Hematopoietic multipotent progenitor cell treated with erythropoietin and hydrocortisone succinate and interleukin-3 and kit ligand, for 17 days (in vitro differentiated cells): Measurements from ENCODE around the gene MDFIC.

ENCODE experiments used
- DNase-seq: peaks from one replicate; pipeline ENCODE4 v3.0.0-alpha.2; 2015; ENCODE audit warnings: low spot score

MDFIC gene

DNA sequence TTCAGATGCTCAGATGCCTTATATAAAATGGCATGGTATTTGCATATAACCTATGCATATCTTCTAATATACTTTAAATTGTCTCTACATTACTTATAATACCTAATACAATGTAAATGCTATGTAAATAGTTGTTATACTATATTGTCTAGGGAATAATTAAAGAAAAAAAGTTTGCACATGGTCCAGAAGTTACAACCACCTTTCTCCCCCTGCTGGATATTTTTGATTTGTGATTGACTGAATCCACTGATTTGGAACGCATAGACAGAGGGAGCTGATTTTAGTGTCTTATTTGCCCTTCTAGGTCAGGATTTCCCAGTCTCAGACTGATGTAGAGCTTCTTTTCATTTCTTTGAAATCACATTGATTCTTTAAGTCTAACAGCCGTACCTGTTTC is 31.8 kb downstream of the MDFIC start:
- no peak for DNase-seq

DNA sequence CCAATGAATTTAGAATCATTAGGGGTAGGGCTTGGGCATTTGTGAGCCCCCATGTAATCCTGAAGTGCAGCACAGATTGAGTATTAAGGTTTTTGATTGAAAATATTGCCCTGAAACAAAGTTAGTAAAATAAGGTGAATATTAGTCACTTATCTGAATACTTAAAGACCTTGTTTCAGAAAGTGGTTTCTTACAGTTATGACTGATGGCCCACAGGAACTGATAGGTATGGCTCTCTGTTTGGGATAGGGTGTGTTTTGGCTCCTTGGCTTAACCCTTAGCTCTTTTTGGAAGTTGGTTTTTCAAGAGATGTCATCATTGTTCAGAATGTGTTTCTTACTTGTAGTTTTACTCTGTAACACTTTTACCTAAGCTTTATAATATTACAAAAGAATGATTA is 34.8 kb downstream of the MDFIC start:
- no peak for DNase-seq

DNA sequence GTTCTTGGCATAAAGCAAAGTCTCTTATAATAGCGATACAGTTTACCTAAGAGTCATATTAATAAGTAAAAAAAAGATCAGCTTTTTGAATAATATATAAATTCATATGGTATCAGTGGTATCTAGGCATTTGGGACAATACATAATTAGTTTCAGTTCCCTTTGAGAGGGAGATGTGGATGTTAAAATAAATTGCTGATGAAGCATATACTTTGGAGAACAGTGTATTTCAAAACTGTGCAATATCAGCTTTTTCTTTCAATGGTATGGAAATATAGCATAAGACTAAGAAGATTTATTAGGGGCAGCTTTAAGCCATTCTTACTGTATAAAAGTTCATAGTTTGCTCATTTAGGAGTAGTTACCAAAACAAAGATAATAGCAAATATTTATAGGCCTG is 35.5 kb downstream of the MDFIC start:
- DNase-seq = no peak

DNA sequence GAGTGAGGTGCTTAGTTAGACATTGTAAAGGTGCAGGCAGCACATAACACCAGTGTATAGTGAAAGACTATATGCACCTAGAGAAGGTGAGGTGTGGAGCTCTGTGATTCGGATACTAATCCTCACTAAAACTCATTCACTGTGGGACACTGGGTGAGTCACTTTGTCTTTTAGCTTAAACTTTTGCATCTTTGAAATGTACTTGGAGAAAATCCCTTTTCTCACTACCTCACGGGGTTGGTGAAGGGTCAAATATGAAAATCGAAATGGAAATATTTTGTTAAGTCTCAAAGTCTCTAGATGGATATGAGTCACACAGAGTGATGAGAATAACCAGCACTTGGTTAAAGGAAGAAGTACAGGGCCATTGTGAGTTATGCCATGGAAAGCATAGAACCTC is 38.0 kb downstream of the MDFIC start:
- DNase-seq = no peak

DNA sequence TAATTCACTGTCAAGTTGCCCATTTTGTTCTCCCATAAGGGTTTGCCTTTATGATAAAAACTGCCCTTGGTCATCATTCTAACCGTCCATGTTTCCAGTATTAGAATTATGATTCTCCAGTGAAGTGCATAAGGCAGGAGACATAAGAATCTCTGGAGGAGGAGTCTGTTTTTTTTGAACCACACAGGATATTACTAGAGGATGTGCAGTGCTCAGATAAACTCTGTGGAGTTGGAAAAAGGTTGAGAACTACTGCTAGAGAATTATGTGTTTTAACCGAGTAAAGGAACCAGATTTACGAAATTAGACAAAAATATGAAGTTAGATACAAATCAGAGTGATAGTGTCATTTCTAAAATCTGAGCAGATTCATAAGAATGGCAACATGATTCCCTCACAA is 40.5 kb downstream of the MDFIC start:
- no peak for DNase-seq

DNA sequence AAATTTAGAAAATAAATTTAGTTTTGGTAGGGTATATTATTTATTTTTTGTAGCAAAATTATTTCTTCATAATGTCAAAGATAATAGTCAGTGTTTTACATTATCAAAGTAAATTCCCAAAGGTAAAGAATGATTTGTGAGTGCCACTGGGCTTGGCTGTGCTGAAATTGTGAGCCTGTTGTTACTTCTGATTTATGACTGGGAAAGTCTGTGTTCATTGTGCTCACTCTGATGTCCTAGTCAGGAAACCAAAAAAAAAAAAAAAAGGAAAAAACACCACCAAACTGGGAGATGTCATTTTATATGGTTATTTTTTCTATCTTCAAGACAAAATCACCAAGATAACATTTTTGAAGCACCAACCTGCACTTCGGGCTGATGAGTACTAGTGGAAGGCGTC is 44.3 kb downstream of the MDFIC start:
- no peak for DNase-seq

DNA sequence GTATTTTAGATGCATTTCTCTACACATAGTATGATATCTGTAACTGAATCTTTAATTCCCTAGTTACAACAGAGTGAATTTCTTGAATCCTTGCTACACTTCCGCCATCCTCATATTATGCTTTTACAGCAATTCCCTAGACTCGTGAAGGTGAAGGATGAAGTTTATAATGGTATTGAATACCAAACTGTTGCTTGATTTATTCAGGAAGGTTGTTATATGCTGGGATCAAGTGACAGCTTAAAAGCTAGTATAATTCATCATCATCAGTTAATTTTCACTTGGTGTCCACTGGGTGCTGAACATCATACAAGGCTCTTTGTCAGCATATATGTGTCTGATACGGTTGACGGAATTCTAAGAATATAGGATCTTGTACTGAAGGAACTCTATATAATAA is 47.2 kb downstream of the MDFIC start:
- DNase-seq = no peak

DNA sequence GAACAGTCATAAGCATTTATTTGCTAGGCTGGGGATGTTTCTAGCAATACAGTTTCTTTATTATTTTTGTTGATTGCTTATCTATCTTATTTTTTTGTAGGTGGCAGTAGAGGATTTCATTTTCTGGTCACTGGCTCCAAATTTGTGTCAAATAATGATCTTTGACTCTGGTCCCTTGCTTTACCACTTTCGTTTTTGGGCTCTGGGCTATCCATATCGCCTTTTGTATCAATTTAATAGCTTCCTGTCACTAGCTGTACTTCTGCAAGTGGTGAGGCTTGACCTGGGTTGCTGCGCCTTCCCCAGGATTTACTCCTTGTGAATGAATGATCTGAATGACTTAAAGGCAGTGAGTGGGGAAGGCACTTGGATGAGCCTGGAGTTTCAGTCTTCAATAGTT is 48.4 kb downstream of the MDFIC start:
- no peak for DNase-seq

DNA sequence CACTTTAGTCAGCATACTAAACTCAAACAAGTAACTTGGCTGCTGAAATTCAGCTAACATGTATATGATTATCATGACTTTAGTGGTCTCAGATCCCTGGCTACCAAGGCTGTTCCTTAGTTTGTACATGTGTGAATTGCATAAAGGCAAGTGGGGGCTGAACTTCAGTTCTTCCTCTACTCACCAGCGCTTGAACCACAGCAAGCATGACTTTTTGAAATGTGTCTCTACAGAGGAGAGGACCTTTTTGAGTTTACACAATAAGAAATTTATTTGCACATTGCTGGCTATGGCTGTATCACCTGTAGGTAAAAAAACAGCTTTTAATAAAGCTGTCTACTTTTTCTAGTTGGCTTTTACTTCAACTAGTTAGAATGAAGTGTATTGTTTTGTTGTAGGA is 48.8 kb downstream of the MDFIC start:
- no peak for DNase-seq

DNA sequence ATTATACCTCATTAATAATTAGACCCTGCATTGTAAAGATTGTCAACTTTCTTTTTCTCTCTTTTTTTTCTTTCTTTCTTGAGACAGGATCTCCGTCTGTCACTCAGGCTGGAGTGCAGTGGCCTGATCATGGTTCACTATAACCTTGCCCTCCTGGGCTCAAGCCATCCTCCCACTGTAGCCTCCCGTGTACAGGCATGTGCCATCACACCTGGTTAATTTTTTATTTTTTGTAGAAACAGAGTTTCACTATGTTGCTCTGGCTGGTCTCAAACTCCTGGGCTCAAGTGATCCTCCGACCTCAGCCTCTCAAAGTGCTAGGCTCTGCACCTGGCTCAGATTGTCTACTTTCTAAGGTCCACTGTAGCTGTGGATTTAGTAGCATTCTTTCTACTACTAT is 50.7 kb downstream of the MDFIC start:
- DNase-seq = no peak

DNA sequence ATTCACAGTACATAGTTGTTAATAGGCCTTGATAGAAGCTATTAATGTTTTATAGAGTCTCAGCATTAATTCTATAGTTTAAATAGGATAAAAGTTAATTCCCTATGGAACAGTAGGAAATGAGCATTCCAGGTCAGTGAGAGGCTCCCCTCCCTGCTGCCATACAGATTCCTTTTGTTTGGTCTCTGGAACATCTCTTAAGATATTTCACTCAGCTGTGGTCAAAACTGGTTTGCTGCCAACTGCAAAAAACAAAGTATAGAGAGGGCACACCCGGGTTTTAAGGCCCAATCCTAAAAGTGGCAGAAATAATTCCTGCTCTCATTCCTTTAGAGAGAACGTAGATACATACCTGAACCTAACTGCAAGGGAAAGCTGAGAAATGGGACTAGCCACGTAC is 51.3 kb downstream of the MDFIC start:
- DNase-seq = no peak

DNA sequence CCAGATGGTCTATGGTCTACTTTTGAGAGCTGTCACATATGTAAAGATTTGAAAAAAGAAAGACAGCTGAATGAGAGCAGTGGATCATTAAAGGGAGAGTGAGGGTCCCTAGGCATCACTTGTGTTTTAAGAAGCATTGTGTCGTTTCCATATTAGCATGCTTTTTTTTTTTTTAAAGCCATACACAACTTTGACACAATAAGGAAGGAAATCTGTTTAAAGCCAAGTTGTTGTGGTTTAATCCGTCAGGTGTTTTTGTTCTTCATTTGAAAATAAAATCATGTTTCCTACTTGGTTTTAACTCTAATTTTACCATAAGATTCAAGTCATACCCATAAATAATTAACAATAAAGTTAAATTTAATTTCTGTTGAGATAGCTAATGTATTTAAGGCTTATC is 53.5 kb downstream of the MDFIC start:
- no peak for DNase-seq

DNA sequence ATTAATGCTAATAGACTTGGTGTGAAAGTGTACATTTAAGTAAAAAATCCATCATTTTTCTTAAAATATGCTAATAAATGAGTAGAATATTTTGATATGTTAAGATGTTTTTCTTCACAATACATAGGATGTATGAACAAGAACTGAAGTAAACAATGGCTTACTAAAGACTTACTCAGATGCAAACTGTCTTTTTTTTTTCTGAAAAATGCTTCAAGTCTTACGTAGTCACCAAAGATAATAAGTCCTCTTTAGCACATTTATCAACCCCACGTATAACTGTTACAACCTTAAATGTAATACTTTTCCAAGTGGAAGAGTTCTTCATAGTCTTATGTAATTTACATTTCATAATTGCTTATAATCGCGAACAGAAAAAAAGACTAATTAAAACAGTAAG is 54.8 kb downstream of the MDFIC start:
- no peak for DNase-seq

DNA sequence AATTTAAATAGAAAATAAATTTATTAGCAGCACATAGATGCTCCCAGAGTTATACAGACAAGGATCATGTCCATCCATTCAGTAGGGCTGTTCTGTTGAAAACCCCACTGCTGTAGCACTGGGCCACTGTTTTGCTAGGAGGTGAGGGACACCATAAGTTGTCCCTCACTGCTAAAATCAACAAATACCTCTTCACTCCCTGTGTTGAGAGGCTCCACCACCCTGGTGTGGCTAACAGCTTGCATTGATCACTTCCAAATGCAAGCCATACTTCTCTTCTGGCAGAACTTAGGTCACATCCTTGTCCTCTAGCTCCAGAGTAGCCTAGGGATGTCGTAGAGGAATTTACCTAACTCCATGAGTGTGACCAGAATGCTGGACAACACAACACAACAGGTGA is 55.4 kb downstream of the MDFIC start:
- DNase-seq = no peak

DNA sequence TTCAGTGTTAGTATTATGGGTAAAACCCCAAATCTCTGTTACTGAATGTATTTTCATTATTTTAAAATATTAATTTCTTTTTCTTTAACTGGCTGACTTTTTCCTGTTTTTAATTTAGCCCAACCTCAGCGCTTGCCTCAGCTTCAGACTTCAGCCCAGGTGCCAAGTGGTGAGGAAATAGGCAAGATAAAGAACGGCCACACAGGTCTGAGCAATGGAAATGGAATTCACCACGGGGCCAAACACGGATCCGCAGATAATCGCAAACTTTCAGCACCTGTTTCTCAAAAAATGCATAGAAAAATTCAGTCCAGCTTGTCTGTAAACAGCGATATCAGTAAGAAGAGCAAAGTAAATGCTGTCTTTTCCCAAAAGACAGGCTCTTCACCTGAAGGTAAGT is 57.5 kb downstream of the MDFIC start:
- DNase-seq = no peak

DNA sequence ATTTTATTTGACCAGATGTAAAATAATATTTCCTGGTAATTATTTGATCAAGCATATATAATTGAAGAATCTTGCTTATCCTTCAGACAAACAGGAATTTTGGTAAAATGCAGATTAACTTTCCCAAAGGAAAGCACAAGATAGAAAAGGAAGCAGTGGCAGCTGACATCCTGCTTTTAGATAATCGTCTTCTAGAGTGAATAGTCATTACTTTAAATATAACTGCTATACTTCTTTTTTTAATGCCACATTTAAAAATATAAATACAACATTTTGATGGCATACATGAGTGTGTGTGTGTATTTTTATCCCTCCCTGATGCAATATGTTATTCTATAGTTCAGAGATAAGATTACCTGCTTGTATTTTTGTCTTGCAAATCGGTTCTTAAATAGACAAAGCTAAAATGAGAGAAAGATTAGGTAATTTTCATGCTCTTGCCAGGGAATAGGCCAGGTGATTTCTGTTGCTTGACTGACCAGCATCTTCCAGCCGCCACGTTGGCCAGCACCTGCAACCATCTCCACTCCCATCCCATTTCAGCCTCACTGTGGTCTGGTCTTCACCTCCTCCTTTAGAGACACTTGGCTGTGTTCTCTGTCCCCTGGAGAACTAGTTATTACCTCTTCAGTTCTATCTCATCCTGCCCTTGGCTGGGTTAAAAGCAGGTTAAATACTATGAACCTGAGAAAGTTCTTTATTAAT is 58.1 kb downstream of the MDFIC start:
- DNase-seq = no peak

DNA sequence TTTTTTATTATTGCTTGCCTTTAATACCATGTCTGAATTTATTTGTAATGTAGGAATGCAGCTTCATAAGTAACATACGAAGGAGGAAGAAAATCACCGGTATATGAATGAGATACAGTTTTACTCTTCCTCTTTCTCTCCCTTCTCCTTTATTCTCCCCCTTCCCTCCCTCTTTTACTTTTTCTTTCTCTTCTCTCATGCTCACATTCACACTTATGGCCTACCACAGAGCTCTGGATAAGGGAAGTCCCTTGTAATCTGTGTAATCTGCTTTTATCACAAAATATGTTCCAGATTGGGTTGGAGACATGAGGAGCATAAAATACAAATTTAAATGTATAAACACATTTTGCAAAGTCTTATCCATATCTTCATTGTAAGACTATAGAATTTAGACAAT is 59.4 kb downstream of the MDFIC start:
- DNase-seq = no peak

DNA sequence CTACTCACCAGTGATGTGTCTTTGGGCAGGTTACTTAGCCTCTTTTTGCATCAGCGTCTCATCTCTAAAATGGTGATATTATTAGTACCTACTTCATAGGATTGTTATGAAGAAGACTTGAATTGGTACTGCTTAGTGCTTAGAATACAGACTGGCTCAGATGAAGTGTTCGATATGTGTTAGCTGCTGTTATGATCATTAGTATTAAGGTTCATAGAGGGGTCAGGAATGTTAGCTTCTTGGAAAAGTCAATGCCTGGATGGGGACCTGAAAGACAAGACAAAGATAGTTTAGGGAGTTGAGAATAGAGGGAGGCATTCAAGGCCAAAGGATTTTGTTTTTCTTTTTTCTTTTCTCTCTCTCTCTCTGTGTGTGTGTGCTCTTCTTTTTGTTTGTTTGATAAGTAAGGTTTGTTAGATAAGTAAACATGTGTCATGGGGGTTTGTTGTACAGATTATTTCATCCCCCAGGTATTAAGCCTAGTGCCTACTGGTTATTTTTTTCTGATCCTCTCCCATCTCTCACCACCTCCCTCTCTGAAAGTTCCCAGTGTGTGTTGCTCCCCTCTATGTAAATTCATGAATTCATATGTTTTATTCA is 63.3 kb downstream of the MDFIC start:
- DNase-seq = no peak

DNA sequence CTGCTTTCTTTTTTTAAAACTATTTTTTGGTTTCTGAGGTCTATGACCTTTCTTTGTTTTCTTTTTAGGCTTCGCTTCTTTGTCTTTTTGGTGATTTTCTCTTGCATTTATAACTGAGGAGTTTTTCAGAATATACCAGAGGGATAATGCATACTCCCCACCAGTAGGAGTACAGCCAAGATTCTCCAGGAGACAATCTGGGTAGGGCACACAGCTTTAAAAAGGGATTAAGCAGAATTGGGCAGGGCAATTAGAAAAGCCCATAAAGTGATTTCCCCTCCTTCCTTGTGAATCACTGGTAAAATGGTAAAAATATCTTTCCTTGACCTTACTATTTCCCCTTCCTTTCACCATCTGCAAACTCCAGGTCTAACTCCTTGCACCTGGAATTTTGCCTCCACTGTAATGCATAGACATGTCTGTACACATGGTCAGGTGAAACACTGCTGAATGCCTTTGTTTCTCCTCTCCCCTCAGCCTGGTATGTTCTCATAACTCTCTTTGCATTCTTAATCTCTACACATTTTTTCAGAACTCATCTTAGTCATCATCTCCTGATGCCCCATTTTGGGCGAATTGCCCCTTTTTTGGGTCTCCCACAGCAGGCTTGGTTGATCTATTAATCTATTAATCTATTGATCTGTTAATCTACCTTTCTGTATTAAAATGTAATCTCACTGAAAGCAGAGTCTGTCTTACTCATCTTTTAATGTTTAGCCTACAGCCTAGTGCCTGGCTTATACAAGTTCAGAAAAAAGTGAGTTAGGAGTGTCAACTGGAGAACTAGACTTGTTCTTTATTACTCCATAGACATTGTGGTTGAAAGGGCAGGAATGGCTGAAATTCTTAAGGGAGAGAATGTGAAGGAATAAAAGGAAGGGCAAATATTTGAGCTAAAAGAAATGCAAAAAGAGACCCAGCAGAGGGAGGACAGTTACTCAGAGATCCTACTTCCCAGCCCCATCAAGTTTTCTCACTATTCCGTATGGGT is 64.6 kb downstream of the MDFIC start:
- no peak for DNase-seq

DNA sequence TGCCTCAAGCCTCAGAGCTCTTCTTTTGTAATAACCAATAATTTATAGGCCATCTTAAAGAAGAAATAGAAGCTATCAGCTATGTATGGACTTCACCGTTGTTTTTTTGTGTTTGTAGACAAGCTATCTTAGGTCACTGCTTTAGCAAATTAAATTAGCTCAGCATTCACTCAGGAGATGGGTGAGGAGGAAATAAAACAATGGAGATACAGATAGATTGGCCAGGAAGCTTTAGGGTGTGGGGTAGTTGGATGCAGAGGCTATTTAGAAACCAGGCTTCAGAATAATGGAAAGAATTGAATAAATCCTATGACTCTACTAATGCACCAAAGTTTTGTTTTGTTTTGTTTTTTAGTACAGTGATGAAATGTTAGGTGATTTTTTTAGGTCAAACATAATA is 66.1 kb downstream of the MDFIC start:
- no peak for DNase-seq

DNA sequence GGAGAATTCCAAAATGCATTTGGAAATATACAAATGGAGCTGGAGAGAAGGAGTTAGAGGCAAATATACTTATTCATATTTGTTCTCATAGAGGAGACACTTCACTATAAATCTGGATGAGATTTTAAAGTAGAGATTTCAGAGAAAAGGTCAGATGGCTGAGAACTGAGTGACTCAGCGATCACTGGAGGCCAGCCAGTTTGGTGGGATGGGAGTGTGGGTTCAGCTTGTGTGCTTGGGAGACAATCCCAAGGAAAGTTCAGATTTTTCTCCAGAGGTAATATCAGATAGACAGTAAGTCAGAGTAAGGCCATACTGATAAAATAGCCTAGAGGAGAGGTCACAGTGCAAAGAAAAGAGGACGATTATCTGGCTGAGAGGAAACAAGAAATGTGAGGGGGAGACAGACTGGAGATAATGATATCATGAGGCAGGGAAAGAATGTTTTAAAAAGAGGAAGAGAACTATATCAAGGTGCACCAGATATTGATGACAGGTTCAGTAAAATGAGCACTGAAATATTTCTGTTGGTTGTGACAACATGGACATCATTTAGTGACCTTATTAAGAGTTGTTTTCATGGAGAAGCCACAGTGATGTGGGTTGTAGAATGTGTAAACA is 67.0 kb downstream of the MDFIC start:
- DNase-seq = no peak

DNA sequence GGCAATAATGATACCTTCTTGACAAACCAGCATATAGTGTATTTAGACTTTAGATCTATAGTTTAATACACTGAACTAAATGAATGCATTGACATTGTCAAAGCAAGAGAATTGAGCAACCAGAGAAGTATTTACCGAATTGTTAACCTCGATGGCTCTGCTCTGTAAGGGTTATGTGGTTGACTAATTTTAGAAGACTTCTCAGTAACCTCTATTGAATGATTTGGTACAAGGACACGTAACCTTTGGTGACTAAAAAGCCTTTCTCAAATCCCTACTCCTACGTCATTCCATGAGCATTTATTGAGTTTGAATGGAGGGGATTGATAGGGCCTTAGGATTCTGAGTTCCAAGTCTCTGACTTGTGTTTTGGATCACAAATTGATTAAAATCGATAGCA is 67.6 kb downstream of the MDFIC start:
- no peak for DNase-seq
